ENCODE measurements around the gene CDKN2AIP. TPM values are rescaled to one million over a fixed set of nuclear protein-coding genes. Genes with fewer than 3 reads are reported as not detected.

The CDKN2AIP gene
- total and polyA plus RNA-seq, 2 donors from 2014 or later, result 11.7 to 15.3 TPM

DNA sequence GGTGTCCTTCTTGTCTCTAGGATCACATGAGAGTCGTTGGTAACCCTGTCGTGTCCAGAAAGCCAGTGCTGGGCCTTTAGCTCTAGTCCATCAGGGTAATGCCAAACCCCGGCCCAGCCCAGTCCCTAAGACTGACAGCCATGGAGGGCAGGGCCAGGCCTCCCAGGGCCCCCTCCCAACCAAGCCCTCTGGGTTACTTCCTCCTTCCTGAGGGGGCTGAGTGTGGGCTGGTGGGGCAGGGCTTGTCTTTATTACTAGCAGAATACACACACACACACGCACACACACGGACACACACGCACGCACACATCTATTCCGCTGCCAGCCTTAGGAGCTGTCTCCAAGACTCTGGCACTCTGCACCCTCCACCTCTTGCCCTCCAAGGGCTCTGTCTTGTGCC is 35.6 kb upstream of the CDKN2AIP start:
- no peak overlapping the region for H3K9ac ChIP-seq (ENCODE audit: low read length in 3 of 3)

DNA sequence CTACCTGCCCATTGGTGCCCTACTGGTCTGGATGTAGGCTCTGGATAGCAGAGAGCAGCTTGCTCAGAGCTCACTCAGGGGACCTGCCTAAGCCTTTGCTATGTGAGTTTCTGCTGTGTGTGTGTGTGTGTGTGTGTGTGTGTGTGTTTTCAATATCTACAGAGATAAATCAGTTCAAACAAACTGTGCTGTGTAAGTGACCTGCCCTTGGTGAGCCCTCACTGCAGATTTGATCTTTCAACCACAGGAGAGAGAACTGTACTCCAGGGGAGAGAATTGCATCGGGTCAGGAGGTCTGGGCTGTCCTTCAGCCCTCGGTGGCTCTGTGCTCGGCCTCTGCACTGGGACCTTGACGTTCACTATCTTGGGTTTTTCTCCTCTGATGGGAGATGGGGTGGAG is 35.0 kb upstream of the CDKN2AIP start:
- FAIRE-seq, result no peak
- Histone ChIP-seq H3K9ac (ENCODE audit: low read length in 3 of 3) (no peak overlapping the region), H3K27me3 (ENCODE audit: control insufficient read depth, insufficient read depth, low read length) (no peaks in the 10 kb centered on the region), H3K4me3 (ENCODE audit: low read length in 3 of 3) (no peak overlapping the region), H3K4me1 (ENCODE audit: control insufficient read depth in 2 of 3, insufficient read depth in 2 of 3, low read depth in 1 of 3, low read length in 3 of 3) (no peaks in the 10 kb centered on the region), H3K36me3 (ENCODE audit: control insufficient read depth in 2 of 3, insufficient read depth in 3 of 3, low read length in 3 of 3) (no peaks in the 10 kb centered on the region), H3K27ac (ENCODE audit: low read depth in 2 of 2, low read length in 2 of 2) (no peak overlapping the region), H3K9me3 (ENCODE audit: control insufficient read depth in 2 of 3, insufficient read depth in 1 of 3, low read length in 3 of 3) (no peaks in the 10 kb centered on the region)
- no peak for TF ChIP-seq CTCF (IDR thresholded peaks at IDR 0.05; ENCODE audit: borderline replicate concordance, extremely low read depth, insufficient read depth)
- intact Hi-C loops (cut with DNase I), result no loop called here
- no peak for DNase-seq

More for the DNA sequence above, 35.6 kb upstream of the CDKN2AIP start:
- no peaks in the 10 kb centered on the region for H3K36me3 ChIP-seq (ENCODE audit: control insufficient read depth in 2 of 3, insufficient read depth in 3 of 3, low read length in 3 of 3)
- H3K27me3 ChIP-seq (ENCODE audit: control insufficient read depth, insufficient read depth, low read length), result no peaks in the 10 kb centered on the region
- no peak overlapping the region for H3K4me3 ChIP-seq (ENCODE audit: low read length in 3 of 3)
- DNase-seq, result peak in 2 of 5 donors; percentile 39 to 72
- no peaks in the 10 kb centered on the region for H3K4me1 ChIP-seq (ENCODE audit: control insufficient read depth in 2 of 3, insufficient read depth in 2 of 3, low read depth in 1 of 3, low read length in 3 of 3)
- H3K9me3 ChIP-seq (ENCODE audit: control insufficient read depth in 2 of 3, insufficient read depth in 1 of 3, low read length in 3 of 3), result no peaks in the 10 kb centered on the region
- no peak for FAIRE-seq
- intact Hi-C loops (cut with DNase I), result no loop called here
- TF ChIP-seq CTCF (IDR thresholded peaks at IDR 0.05; ENCODE audit: borderline replicate concordance, extremely low read depth, insufficient read depth), result no peak
- H3K27ac ChIP-seq (ENCODE audit: low read depth in 2 of 2, low read length in 2 of 2), result no peak overlapping the region

GRCh38 chr4:183409934-183410333 is 34.5 kb upstream of the CDKN2AIP start:
- FAIRE-seq, result no peak
- H3K27ac ChIP-seq (ENCODE audit: low read depth in 2 of 2, low read length in 2 of 2), result no peak overlapping the region
- DNase-seq, result peak in 4 of 5 donors; percentile 62 to 79 (median 72)
- intact Hi-C loops (cut with DNase I), result no loop called here
- H3K4me1 ChIP-seq (ENCODE audit: control insufficient read depth in 2 of 3, insufficient read depth in 2 of 3, low read depth in 1 of 3, low read length in 3 of 3), result no peaks in the 10 kb centered on the region
- no peaks in the 10 kb centered on the region for H3K27me3 ChIP-seq (ENCODE audit: control insufficient read depth, insufficient read depth, low read length)
- no peaks in the 10 kb centered on the region for H3K36me3 ChIP-seq (ENCODE audit: control insufficient read depth in 2 of 3, insufficient read depth in 3 of 3, low read length in 3 of 3)
- no peak for TF ChIP-seq CTCF (IDR thresholded peaks at IDR 0.05; ENCODE audit: borderline replicate concordance, extremely low read depth, insufficient read depth)
- no peak overlapping the region for H3K4me3 ChIP-seq (ENCODE audit: low read length in 3 of 3)
- no peak overlapping the region for H3K9ac ChIP-seq (ENCODE audit: low read length in 3 of 3)
- no peaks in the 10 kb centered on the region for H3K9me3 ChIP-seq (ENCODE audit: control insufficient read depth in 2 of 3, insufficient read depth in 1 of 3, low read length in 3 of 3)

- no peaks in the 10 kb centered on the region for H3K4me1 ChIP-seq (ENCODE audit: control insufficient read depth in 2 of 3, insufficient read depth in 2 of 3, low read depth in 1 of 3, low read length in 3 of 3)
- FAIRE-seq (no peak), DNase-seq (peak in 3 of 5 donors; percentile 42 to 71 (median 62))
- H3K27ac ChIP-seq (ENCODE audit: low read depth in 2 of 2, low read length in 2 of 2), result peak overlapping the region; percentile 42 to 46
- H3K9ac ChIP-seq (ENCODE audit: low read length in 3 of 3), result no peak overlapping the region
- H3K27me3 ChIP-seq (ENCODE audit: control insufficient read depth, insufficient read depth, low read length), result no peaks in the 10 kb centered on the region
- TF ChIP-seq CTCF (IDR thresholded peaks at IDR 0.05; ENCODE audit: borderline replicate concordance, extremely low read depth, insufficient read depth), result no peak
- intact Hi-C loops (cut with DNase I), result no loop called here
- no peaks in the 10 kb centered on the region for H3K9me3 ChIP-seq (ENCODE audit: control insufficient read depth in 2 of 3, insufficient read depth in 1 of 3, low read length in 3 of 3)
- H3K36me3 ChIP-seq (ENCODE audit: control insufficient read depth in 2 of 3, insufficient read depth in 3 of 3, low read length in 3 of 3), result no peaks in the 10 kb centered on the region
- H3K4me3 ChIP-seq (ENCODE audit: low read length in 3 of 3), result no peak overlapping the region
These were observed 33.1 kb upstream of the CDKN2AIP start for GRCh38 chr4:183411291-183411861.

All from kidney (tissue), 14 donors.